ENCODE measurements around the gene ITGA1. TPM values are rescaled to one million over a fixed set of nuclear protein-coding genes. Genes with fewer than 3 reads are reported as not detected.

Gene ITGA1
- total RNA-seq, 2 experiments from 2014 or later: not detected

DNA sequence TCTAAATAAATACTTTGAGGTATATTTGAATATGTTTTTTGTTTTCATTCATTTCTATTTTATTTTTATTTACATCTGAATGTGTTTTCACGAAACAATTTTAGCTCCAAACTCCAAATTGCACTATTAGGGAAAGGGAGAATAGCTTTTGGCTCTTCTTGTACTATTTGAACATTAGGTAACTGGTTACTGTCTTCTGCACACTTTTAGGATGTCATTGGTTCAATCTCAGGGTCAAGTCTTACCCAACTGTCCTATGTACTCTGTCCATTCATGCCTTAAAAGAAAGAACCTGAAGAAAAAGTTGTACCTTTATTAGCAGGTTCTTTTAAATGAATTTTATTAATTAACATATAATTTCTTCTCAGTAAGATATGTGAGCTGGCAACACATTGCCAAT is 51.6 kb downstream of the ITGA1 start:
- no peaks in the 10 kb centered on the region for H4K20me1 ChIP-seq (ENCODE audit: insufficient read depth, low read length)
- no peak overlapping the region for H3K27ac ChIP-seq (ENCODE audit: low read depth, low read length, poor library complexity, severe bottlenecking)
- no peaks in the 10 kb centered on the region for H3K36me3 ChIP-seq (ENCODE audit: insufficient read depth, low read length)
- H2AFZ ChIP-seq (ENCODE audit: low read length): no peak overlapping the region
- no TSS peak for BruUV-seq (replicated peaks)
- POLR2A ChIA-PET: interaction anchor here (0.8 kb wide), 1 partner anchor 11 kb away, joined by 4 read pairs; no protein-coding TSS in a partner anchor
- CTCF ChIA-PET (ENCODE audit: unreplicated experiment): no interaction called here
- DNase-seq (ENCODE audit: low spot score): no peak
- no peaks in the 10 kb centered on the region for H3K79me2 ChIP-seq (ENCODE audit: insufficient read depth, low read depth, low read length)
- H3K4me3 ChIP-seq (ENCODE audit: low read depth, low read length, poor library complexity, severe bottlenecking): no peak overlapping the region
- no peak for TF ChIP-seq EZH2phosphoT487 (IDR thresholded peaks at IDR 0.05; ENCODE audit: borderline replicate concordance, low read depth, low read length)
- TF ChIP-seq, protein P1, sequence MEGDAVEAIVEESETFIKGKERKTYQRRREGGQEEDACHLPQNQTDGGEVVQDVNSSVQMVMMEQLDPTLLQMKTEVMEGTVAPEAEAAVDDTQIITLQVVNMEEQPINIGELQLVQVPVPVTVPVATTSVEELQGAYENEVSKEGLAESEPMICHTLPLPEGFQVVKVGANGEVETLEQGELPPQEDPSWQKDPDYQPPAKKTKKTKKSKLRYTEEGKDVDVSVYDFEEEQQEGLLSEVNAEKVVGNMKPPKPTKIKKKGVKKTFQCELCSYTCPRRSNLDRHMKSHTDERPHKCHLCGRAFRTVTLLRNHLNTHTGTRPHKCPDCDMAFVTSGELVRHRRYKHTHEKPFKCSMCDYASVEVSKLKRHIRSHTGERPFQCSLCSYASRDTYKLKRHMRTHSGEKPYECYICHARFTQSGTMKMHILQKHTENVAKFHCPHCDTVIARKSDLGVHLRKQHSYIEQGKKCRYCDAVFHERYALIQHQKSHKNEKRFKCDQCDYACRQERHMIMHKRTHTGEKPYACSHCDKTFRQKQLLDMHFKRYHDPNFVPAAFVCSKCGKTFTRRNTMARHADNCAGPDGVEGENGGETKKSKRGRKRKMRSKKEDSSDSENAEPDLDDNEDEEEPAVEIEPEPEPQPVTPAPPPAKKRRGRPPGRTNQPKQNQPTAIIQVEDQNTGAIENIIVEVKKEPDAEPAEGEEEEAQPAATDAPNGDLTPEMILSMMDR (conservative IDR thresholded peaks at IDR 0.05; ENCODE audit: low read length): no peak
- no peaks in the 10 kb centered on the region for H3K9me2 ChIP-seq (ENCODE audit: insufficient read depth, low read length)
- H3K9me3 ChIP-seq (ENCODE audit: low read length): no peaks in the 10 kb centered on the region
- no peak overlapping the region for H3K4me2 ChIP-seq (ENCODE audit: low read length)
- no peaks in the 10 kb centered on the region for H3K4me1 ChIP-seq (ENCODE audit: insufficient read depth, low read length, poor library complexity, severe bottlenecking)
- intact Hi-C loops (cut with micrococcal nuclease; ENCODE audit: unreplicated experiment): no loop called here

DNA sequence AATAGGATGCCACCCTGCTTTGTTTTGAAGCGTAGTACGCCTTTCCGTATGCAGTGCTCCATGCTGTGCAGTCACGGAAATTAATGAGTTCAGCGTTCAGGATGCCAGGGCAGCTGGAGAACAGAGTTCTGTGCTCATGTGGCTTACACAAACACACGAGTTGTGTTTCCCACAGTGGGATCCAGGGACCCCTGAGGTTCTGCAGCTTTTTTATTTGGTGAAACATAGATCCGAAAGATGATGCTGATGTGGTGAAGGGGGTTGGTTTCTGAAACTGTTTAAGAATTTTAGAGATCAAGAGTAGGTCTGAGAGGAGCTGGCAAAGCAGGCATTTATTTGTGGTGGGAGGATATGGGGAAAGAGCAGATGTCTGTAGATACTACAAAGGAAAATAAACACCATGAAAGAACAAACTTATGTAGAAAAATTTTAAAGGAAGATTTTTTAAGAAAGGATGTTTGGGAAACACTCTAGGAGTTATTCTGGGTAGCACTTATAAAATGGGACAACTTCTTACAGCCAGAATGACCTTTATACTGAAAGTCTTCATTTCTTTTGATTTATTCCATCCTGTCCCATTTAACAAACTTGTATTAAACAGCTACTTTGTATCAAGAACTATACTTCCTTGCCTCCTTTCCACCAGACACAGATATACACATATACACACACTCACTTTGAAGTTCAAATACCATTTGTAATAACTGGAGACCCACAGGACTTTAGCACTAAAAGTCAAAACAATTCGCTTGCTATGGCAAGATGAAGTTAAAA is 52.7 kb downstream of the ITGA1 start:
- Histone ChIP-seq H3K9me2 (ENCODE audit: insufficient read depth, low read length) (no peaks in the 10 kb centered on the region), H3K9me3 (ENCODE audit: low read length) (no peaks in the 10 kb centered on the region), H3K4me1 (ENCODE audit: insufficient read depth, low read length, poor library complexity, severe bottlenecking) (no peaks in the 10 kb centered on the region), H3K36me3 (ENCODE audit: insufficient read depth, low read length) (no peaks in the 10 kb centered on the region), H4K20me1 (ENCODE audit: insufficient read depth, low read length) (no peaks in the 10 kb centered on the region), H2AFZ (ENCODE audit: low read length) (no peak overlapping the region), H3K4me3 (ENCODE audit: low read depth, low read length, poor library complexity, severe bottlenecking) (no peak overlapping the region), H3K79me2 (ENCODE audit: insufficient read depth, low read depth, low read length) (no peaks in the 10 kb centered on the region), H3K4me2 (ENCODE audit: low read length) (no peak overlapping the region), H3K27ac (ENCODE audit: low read depth, low read length, poor library complexity, severe bottlenecking) (no peak overlapping the region)
- intact Hi-C loops (cut with micrococcal nuclease; ENCODE audit: unreplicated experiment): no loop called here
- DNase-seq (ENCODE audit: low spot score): no peak
- ChIA-PET CTCF (ENCODE audit: unreplicated experiment) (no interaction called here), POLR2A (no interaction called here)
- no peak for TF ChIP-seq EZH2phosphoT487 (IDR thresholded peaks at IDR 0.05; ENCODE audit: borderline replicate concordance, low read depth, low read length)
- TF ChIP-seq, protein P1 (conservative IDR thresholded peaks at IDR 0.05; ENCODE audit: low read length): no peak
- BruUV-seq (replicated peaks): no TSS peak

DNA sequence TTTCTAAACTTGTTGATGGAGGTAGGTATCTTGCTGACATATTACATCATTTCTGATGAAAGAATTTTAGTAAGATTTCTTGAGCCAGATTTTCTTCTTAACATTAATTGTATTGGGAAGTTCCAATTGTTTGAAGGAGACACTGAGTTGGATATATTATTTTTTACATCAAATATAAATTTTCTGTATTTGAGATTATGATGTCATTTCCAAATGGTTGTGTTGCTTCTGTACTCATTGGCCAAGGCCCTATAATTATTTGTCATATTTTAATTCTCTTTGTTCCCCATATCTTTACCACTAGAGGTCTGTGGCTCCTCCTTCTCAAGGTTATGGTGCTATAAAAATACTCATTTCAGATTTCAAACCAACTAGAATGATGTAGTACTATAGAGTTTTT is 53.4 kb downstream of the ITGA1 start:
- H3K4me3 ChIP-seq (ENCODE audit: low read depth, low read length, poor library complexity, severe bottlenecking): no peak overlapping the region
- TF ChIP-seq, protein P1 (conservative IDR thresholded peaks at IDR 0.05; ENCODE audit: low read length): no peak
- intact Hi-C loops (cut with micrococcal nuclease; ENCODE audit: unreplicated experiment): no loop called here
- no peak for DNase-seq (ENCODE audit: low spot score)
- no peak overlapping the region for H3K27ac ChIP-seq (ENCODE audit: low read depth, low read length, poor library complexity, severe bottlenecking)
- H3K9me2 ChIP-seq (ENCODE audit: insufficient read depth, low read length): no peaks in the 10 kb centered on the region
- H4K20me1 ChIP-seq (ENCODE audit: insufficient read depth, low read length): no peaks in the 10 kb centered on the region
- H3K9me3 ChIP-seq (ENCODE audit: low read length): no peaks in the 10 kb centered on the region
- no peaks in the 10 kb centered on the region for H3K4me1 ChIP-seq (ENCODE audit: insufficient read depth, low read length, poor library complexity, severe bottlenecking)
- no TSS peak for BruUV-seq (replicated peaks)
- H3K79me2 ChIP-seq (ENCODE audit: insufficient read depth, low read depth, low read length): no peaks in the 10 kb centered on the region
- POLR2A ChIA-PET: no interaction called here
- no peak overlapping the region for H3K4me2 ChIP-seq (ENCODE audit: low read length)
- CTCF ChIA-PET (ENCODE audit: unreplicated experiment): no interaction called here
- no peaks in the 10 kb centered on the region for H3K36me3 ChIP-seq (ENCODE audit: insufficient read depth, low read length)
- no peak overlapping the region for H2AFZ ChIP-seq (ENCODE audit: low read length)

Measured in OCI-LY7 (cell line).